ENCODE data around the gene ZBTB7C.
A peak's percentile ranks its signal among the peaks of the same experiment; 100 is the strongest.

Gene ZBTB7C

GRCh38 chr18:48295586-48296311, 113.4 kb downstream of the ZBTB7C start:
- DNase-seq (ENCODE audit: low spot score) = no peak
- peak; percentile 6 for TF ChIP-seq CTCF (IDR thresholded peaks at IDR 0.05; ENCODE audit: extremely low read depth, missing control alignments)

GRCh38 chr18:48294899-48295585, 114.1 kb downstream of the ZBTB7C start:
- no peak for DNase-seq (ENCODE audit: low spot score)
- no peak for TF ChIP-seq CTCF (IDR thresholded peaks at IDR 0.05; ENCODE audit: extremely low read depth, missing control alignments)

GRCh38 chr18:48293954-48294898, 115.0 kb downstream of the ZBTB7C start:
- TF ChIP-seq CTCF (IDR thresholded peaks at IDR 0.05; ENCODE audit: extremely low read depth, missing control alignments) = no peak
- no peak for DNase-seq (ENCODE audit: low spot score)

- TF ChIP-seq CTCF (IDR thresholded peaks at IDR 0.05; ENCODE audit: extremely low read depth, missing control alignments) = no peak
- no peak for DNase-seq (ENCODE audit: low spot score)
Measured at GRCh38 chr18:48292782-48293424, 116.3 kb downstream of the ZBTB7C start.

- no peak for DNase-seq (ENCODE audit: low spot score)
- no peak for TF ChIP-seq CTCF (IDR thresholded peaks at IDR 0.05; ENCODE audit: extremely low read depth, missing control alignments)
Measured at GRCh38 chr18:48292229-48292628, 117.0 kb downstream of the ZBTB7C start.

- no peak for TF ChIP-seq CTCF (IDR thresholded peaks at IDR 0.05; ENCODE audit: extremely low read depth, missing control alignments)
Measured at GRCh38 chr18:48290162-48290926, 118.8 kb downstream of the ZBTB7C start.

More at GRCh38 chr18:48290162-48290926, 118.8 kb downstream of the ZBTB7C start:
- DNase-seq (ENCODE audit: low spot score) = no peak
